ENCODE measurements around the gene BTBD18.
A peak's percentile ranks its signal among the peaks of the same experiment; 100 is the strongest.

Gene BTBD18, protein sequence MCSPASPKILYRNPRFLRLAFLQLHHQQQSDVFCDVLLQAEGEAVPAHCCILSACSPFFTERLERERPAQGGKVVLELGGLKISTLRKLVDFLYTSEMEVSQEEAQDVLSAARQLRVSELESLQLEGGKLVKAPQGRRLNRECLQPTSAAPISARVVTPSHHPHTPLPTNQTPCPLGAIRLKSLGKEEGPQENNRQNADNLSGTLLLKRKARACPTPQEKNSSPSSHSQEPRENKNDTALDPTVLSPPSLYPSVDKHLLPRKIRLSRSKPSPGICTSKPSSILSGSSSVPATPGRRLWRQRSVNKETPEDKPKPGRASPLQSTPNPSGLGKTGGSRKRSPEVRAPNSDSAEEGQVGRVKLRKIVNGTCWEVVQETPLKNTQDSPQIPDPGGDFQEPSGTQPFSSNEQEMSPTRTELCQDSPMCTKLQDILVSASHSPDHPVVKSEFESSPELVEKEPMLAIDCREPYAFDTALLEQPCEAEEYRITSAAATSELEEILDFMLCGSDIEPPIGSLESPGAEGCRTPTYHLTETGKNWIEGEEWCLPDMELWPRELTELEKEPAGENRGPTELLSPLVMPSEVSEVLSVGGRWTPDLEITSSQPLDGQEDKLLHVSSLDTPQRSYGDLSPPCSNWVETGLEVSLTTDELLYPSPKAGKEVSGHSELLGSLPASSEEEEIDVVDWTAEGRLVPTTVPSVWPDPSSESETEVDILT

GRCh38 chr11:57751676-57752253 is at the start of gene BTBD18:
Gene BTBD18 (minus strand): TSS chr11:57751819. CDS start chr11:57751188, 631 bp downstream.
- TF ChIP-seq, protein P1, sequence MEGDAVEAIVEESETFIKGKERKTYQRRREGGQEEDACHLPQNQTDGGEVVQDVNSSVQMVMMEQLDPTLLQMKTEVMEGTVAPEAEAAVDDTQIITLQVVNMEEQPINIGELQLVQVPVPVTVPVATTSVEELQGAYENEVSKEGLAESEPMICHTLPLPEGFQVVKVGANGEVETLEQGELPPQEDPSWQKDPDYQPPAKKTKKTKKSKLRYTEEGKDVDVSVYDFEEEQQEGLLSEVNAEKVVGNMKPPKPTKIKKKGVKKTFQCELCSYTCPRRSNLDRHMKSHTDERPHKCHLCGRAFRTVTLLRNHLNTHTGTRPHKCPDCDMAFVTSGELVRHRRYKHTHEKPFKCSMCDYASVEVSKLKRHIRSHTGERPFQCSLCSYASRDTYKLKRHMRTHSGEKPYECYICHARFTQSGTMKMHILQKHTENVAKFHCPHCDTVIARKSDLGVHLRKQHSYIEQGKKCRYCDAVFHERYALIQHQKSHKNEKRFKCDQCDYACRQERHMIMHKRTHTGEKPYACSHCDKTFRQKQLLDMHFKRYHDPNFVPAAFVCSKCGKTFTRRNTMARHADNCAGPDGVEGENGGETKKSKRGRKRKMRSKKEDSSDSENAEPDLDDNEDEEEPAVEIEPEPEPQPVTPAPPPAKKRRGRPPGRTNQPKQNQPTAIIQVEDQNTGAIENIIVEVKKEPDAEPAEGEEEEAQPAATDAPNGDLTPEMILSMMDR (conservative IDR thresholded peaks at IDR 0.05; ENCODE audit: low read depth, low read length) = no peak
- H2AFZ ChIP-seq (ENCODE audit: low read depth) = no peak within 1 kb of the TSS
- no peaks in the 10 kb centered on the region for H4K20me1 ChIP-seq (ENCODE audit: insufficient read depth)
- no peak within 1 kb of the TSS for H3K9ac ChIP-seq
- no peaks in the 10 kb centered on the region for H3K36me3 ChIP-seq (ENCODE audit: insufficient read depth)
- H3K79me2 ChIP-seq (ENCODE audit: insufficient read depth, low read depth) = no peaks in the 10 kb centered on the region
- H3K27me3 ChIP-seq (ENCODE audit: insufficient read depth, low read depth) = no peaks in the 10 kb centered on the region
- H3K4me1 ChIP-seq (ENCODE audit: low read depth, poor library complexity, severe bottlenecking) = no peaks in the 10 kb centered on the region
- H3K27ac ChIP-seq = no peak within 1 kb of the TSS
- H3K4me2 ChIP-seq = no peak within 1 kb of the TSS
- no peak within 1 kb of the TSS for H3K4me3 ChIP-seq (IDR thresholded peaks at IDR 0.05; ENCODE audit: insufficient read depth, low read depth, low read length)

GRCh38 chr11:57801183-57801485 is 49.5 kb upstream of the BTBD18 start:
- TF ChIP-seq, protein P1 (conservative IDR thresholded peaks at IDR 0.05; ENCODE audit: low read depth, low read length) = no peak
- Histone ChIP-seq H3K27me3 (ENCODE audit: insufficient read depth, low read depth) (no peaks in the 10 kb centered on the region), H3K36me3 (ENCODE audit: insufficient read depth) (no peaks in the 10 kb centered on the region), H3K4me1 (ENCODE audit: low read depth, poor library complexity, severe bottlenecking) (peaks cover 9% of the 10 kb centered on the region), H2AFZ (ENCODE audit: low read depth) (peak overlapping the region; percentile 23; the same call in 1 of the 2 replicates), H3K9ac (no peak overlapping the region), H3K4me3 (IDR thresholded peaks at IDR 0.05; ENCODE audit: insufficient read depth, low read depth, low read length) (no peak overlapping the region), H3K27ac (no peak overlapping the region), H3K4me2 (no peak overlapping the region), H4K20me1 (ENCODE audit: insufficient read depth) (no peaks in the 10 kb centered on the region), H3K79me2 (ENCODE audit: insufficient read depth, low read depth) (no peaks in the 10 kb centered on the region)

GRCh38 chr11:57800444-57801182 is 49.0 kb upstream of the BTBD18 start:
- Histone ChIP-seq H3K79me2 (ENCODE audit: insufficient read depth, low read depth) (no peaks in the 10 kb centered on the region), H3K27me3 (ENCODE audit: insufficient read depth, low read depth) (no peaks in the 10 kb centered on the region), H2AFZ (ENCODE audit: low read depth) (peak overlapping the region; percentile 23; the same call in 1 of the 2 replicates), H3K4me1 (ENCODE audit: low read depth, poor library complexity, severe bottlenecking) (peaks cover 9% of the 10 kb centered on the region), H3K36me3 (ENCODE audit: insufficient read depth) (no peaks in the 10 kb centered on the region), H3K4me3 (IDR thresholded peaks at IDR 0.05; ENCODE audit: insufficient read depth, low read depth, low read length) (no peak overlapping the region), H3K4me2 (no peak overlapping the region), H3K9ac (no peak overlapping the region), H3K27ac (no peak overlapping the region), H4K20me1 (ENCODE audit: insufficient read depth) (no peaks in the 10 kb centered on the region)
- TF ChIP-seq, protein P1 (conservative IDR thresholded peaks at IDR 0.05; ENCODE audit: low read depth, low read length) = peak; percentile 81

GRCh38 chr11:57798905-57799559 is 47.4 kb upstream of the BTBD18 start:
- no peak overlapping the region for H2AFZ ChIP-seq (ENCODE audit: low read depth)
- no peak overlapping the region for H3K4me3 ChIP-seq (IDR thresholded peaks at IDR 0.05; ENCODE audit: insufficient read depth, low read depth, low read length)
- H4K20me1 ChIP-seq (ENCODE audit: insufficient read depth) = no peaks in the 10 kb centered on the region
- H3K27ac ChIP-seq = no peak overlapping the region
- no peaks in the 10 kb centered on the region for H3K27me3 ChIP-seq (ENCODE audit: insufficient read depth, low read depth)
- H3K4me1 ChIP-seq (ENCODE audit: low read depth, poor library complexity, severe bottlenecking) = peaks cover 9% of the 10 kb centered on the region
- no peak overlapping the region for H3K9ac ChIP-seq
- TF ChIP-seq, protein P1 (conservative IDR thresholded peaks at IDR 0.05; ENCODE audit: low read depth, low read length) = no peak
- no peaks in the 10 kb centered on the region for H3K79me2 ChIP-seq (ENCODE audit: insufficient read depth, low read depth)
- H3K36me3 ChIP-seq (ENCODE audit: insufficient read depth) = no peaks in the 10 kb centered on the region
- no peak overlapping the region for H3K4me2 ChIP-seq
